SK-N-DZ (cell line): ENCODE measurements around the gene STK32B.

Source experiments
- DNase-seq: peaks from one replicate; pipeline ENCODE4 v3.0.0-alpha.2; 2015; ENCODE audit warnings: low spot score

The STK32B gene

DNA sequence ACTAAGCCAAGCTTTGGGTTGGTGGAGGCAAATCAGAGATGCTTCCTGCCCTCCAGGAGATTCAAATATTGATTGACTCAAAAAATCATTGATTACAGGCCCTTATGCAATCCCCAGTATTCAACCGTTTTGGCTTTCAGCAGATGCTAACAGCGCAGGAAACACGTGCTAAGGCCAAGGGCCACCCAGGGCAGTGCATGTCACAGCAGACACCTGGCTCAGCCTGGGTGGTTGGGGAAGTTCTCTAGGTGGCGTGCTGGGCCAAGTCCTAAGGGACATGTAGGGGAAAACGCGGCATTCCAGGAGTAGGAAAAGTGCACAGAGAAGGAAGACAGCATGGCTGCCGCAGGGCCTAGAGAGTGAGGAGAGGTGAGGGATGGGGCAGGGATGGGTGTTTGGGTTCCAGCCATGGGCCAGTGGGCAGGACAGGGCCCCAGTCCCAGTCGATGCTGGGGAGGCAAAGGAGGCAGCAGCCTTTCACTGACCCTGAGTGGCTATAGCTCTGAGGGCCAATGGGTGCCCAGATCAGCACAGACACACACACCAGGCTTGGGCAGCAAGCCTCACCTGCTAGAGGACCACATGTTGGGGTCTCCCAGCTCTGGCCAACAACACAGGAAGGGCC lies 418.0 kb downstream of the STK32B start:
- no peak for DNase-seq

DNA sequence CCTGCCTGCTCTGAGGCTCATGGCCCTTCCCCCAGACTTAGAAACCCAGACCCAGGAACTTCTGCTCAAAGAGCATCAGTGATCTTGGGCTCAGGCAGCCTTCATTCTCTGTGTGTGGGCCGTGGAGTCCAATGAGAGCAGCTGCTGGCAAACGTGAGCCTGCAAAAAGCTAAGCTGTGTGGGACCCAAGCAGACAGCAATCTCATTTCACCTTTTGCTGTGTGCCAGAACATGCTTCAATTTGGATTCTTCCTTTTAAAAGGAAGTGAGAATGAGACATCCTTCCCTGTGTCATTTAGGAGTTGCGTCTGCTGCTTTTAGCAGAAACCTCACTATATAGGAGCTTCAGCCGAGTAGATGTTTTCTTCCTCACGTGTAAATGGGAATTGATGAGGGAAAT lies 418.6 kb downstream of the STK32B start:
- DNase-seq: no peak

DNA sequence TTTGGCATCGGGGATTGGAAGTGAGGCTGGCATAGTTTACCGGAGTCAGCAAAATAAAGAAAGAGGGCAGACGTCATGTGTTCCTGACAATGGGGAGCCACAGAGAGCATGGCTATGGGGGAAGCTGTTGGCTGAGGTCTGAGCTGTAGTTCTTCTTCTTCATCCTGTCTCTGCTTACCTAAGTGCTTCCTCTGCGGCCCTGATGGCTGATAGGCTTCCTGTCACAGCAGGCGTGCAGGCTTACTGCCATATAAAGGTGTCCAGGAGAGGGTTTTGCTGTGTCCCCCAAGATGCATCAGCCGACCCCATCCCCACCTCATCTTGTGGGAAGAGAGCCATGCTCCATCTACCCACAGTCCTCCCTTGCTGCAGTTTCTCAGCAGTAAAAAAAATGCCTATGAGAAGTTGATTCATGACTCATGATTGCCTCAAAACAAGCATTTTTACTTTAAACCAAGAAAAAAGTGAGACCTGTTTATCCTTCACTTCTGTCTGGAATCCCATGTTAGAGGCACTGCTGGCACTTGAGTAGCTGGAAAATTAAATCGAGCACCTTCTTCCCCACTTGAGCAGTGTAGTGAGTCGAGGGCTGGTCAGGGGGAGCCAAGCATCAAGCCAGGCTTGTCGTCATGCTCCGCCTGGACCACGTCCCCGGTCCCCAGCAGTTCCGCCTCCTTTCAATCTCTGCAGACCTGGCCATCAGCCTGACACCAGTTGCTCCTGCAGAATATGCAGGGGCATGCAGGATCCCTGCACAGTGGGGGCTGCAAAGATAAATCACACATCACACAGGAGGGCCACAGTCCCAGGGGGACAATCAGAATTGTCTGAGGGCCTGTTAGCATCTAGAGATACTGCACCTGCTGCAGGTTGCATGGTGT lies 419.3 kb downstream of the STK32B start:
- DNase-seq: no peak

DNA sequence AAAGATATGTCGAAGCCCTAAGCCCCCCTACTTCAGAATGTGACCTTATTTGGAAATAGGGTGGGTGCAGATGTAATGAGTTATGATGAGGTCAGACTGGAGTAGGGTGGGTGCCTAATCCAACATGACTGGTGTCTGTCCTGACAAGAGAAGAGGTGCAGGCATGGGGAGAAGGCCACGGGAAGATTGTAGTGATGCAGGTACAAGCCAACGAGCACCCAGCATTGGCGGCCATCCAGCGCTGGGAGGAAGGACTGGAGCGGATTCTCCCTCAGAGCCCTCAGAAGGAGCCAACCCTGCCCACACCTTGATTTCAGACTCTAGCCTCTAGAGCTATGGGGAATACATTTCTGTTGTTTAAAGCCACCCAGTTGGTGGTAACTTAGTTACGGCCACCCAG lies 419.9 kb downstream of the STK32B start:
- DNase-seq: no peak

DNA sequence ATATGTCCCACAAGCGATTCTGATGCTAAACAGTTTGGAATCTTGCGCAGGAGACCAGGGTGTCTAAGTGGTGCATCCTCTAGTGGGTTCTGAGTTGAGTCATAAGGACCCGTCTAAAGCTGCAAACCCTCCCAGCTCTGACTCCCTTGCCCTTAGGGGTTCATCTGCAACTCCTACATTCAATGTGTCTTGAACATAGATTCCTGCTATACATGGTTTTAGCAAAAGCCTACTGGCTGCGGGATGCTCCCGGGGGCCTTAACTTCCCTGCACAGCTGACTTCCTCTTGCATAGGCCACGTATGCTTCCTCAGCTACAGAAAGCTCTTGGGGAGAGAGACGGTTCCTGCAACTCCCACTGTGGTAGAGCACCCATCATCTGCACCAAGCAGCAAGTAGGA lies 420.4 kb downstream of the STK32B start:
- DNase-seq: no peak

DNA sequence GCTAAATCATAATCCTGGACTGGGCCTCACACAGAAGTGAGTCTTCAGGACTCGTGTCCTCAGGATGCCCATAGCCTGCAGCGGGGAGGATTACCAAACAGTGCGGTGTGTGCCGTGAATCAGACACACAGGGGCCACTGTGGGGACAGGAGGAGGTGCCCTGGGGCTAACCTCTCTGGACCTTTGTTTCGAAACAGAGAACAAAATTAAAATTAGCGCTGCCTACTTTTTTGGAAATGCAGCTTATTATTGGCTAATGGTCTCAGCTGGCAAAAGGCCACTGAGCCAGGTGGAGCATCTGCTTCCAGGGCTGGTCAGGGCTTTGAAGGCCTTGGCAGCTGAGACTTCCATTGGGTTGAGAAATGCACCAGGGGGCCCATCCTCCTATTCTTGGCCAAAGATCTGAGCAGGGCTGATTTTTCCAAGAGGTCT lies 420.9 kb downstream of the STK32B start:
- no peak for DNase-seq

DNA sequence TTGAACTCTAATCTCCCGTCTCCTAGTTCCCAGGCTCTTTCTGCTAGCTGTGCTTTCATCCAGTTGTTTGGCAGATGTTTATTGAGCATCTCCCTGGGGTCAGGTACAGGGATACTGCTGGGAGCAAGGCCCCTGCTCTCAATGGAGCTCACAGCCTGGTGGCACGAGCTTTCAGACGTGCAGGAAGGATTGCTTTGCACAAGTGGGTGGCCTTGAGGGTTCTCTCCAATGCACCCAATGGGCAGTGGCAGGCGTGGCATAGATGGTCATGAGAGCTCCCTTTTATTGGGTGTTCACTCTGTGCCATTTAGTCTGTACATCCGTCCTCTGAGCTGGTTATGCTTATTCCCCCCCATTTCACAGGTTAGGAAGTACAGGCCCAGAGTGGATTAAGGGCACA lies 421.8 kb downstream of the STK32B start:
- no peak for DNase-seq

DNA sequence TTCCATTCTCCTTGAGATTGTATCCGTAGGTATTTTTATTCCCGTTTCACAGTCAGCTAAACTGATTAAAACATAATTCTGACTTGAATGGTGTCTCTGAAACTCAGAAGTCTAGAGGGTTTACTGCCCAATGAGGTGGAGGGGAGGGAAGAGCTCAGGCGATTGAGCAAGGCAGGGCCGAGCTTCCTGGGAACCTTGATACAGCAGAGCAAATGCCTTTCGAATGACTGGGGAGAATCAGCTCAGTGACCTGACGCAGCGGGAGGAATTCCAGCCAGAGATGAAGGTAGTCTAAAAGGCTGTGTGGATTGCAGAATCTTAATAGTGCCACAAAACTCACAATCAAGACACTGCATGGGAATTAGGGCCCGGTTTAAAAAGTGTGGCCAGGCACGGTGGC lies 423.5 kb downstream of the STK32B start:
- no peak for DNase-seq

DNA sequence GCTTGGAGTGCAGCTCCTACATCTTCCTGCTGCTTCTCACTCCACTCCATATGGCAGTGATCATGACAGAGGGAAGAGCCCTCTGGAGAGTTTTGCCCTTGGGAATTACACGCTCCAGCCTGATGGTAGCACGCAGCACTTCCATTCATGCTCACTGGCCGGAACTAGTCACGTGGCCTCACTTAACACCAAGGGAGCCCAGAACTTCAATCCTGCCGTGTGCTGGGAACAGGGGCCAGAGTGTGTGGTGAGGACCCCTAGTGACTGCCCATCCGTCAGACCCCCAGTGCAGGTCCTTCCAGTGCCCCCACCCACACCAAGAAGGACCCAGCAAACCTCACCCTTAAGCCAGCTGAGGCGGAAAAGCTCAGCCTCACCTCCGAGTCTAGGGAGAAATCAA lies 426.3 kb downstream of the STK32B start:
- no peak for DNase-seq

DNA sequence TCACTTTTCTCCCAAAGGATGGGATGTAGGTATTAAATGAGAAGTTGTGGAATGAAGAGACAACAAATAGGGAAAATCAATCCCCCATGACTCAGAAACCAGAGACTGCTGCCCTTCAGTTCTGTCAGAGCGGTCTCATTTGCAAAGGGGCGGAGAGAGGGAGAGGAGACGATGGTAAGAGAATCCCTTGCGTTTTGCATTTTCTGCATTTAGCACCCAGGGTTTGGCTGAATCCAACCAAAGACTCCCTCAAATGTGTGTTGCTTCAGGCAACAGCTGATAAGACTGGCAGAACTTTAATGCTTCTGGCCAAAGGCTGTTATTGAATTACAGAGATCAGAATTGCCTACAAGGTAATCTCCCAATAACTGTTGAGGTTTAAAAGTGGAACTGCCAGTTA lies 426.9 kb downstream of the STK32B start:
- DNase-seq: no peak

DNA sequence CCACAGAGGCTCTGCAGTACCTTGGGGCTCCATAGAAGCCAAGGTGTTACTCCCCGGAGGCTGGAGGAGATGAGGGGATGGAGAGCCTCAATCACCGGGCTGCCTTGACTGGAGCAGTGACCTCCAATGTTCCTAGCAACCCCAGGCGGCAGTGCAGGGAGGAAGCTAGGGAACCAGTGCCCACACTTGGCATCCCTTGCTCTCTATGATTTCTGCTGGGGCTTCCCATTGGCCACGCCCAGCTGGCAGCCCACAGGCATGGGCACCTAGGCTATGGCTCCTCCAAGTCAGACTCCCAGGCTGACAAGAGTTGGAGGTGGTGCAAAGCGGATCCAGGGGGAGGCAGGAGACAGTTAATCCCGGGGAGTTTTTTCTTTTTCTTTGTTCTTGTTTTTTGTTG lies 427.4 kb downstream of the STK32B start:
- no peak for DNase-seq

DNA sequence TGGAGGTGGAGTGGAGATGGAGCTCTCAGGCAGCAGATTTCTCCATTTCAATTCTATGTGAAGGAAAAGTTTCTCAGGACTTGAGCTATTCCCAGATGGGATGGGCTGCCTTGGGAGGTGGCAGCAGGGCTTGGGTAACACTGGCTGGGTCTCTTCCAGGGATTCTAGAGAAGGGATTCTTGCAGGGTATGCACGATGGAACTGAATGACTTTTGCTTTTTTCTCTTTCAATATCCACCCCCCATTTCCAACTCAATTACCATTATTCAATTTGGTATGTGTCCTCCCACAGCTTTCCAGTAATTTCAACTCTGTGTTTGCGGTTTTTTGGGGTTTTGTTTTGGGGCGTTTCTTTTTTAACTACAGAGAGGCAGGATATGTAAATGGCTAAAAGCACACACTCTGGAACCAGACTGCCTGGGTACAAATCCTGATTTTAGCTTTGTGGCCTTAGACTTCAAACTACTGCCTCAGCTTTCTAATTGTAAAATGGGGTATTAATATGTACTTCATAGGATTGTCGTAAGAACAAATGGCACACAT lies 428.3 kb downstream of the STK32B start:
- no peak for DNase-seq

DNA sequence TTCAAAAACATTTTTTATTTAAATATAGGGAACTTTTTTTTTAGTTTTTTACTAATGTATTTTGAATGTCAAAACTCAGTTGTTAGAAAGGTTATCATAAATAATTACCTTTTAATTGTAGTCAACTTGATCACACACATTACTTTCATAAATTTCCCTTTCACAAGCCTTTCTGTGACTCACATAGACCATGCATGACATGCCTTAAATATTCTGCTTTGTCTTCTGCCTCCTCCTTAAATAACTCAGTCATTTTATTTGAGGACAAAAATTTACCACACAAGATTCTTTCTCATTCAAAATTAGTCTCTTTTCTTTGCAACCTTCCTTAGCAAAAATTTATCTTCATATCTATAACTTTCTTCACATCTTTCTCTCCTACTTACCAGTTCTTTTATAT lies 437.1 kb downstream of the STK32B start:
- no peak for DNase-seq

DNA sequence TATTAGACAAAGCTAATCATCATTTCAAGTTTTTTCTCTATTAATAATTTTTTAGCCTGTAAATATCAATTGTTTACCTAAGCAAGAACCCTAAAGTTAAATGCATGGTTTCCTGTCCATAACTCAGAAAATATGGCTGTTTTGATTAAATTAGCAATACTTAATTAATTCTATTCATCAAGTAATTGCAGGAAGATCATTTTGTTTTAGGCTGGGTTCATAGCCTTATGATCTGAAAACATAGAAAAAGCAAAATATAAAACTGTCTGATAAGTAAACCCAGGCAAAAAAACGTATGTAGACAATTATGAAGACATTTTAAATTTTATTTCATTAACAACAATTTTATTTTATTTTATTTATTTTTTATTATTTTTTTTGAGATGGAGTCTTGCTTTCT lies 438.0 kb downstream of the STK32B start:
- DNase-seq: no peak

DNA sequence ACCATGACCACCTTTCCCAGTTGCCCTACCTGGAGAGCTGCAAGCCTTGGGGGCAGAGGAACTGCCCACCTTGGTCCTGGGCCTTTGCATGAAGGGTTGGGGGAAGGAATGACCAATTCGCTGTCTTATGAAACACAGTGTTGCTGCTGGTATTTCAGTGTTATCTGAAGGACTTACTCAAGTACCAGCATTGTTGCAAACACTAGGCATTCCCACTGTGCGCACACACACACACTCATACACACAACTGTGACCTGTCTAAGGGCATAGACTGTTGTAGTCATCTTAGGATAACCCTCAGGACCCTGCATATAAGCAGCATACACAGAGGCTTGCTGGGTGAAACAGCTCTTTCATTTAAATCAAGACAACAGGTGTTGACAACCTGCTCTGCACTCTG lies 446.2 kb downstream of the STK32B start:
- no peak for DNase-seq

DNA sequence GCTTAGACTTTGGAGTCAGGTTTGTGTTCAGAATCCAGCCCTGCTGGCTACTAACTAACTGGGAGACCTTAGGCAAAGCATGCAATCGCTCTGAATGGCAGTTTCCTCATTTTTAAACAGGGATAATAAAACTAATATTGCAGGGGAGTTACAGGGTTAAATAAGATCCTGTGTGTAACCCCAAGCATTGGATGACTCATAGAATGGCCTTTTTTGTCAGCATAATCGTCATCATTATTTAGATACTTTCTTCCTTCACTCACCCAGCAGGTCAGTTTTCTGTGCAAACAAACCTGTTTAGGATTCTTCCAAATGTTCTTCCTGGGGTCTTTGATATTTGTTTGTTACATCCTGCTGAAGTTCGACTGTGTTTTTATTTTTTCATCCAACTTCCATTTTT lies 448.9 kb downstream of the STK32B start:
- no peak for DNase-seq

DNA sequence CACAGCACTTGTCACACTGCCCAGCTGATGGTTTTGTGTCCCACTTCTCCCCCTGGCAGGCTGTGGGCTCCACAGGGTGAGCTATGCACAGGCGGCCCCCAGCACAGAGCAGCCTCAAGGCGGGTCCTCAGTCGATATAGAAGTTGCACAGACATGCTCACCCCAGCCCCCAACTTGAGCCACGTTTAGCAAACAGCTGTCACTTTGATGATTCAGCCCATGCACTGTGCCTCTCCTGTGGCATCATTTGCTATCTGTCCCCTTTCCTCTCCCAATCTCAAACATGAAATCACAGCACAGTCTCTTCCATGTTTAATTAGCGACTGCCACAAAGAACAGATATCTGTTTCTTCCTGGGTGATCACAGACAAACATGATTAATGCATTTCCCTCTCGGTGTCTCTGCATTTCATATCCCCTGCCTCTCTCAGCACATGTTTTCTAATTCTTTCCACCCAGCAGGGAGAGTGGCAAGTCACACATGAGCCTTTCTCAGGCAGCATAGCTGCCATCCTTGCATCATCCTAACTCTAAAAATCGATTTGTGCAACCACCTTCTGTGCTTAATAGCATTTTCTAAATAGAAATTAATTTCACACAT lies 452.2 kb downstream of the STK32B start:
- peak; percentile 42 for DNase-seq

DNA sequence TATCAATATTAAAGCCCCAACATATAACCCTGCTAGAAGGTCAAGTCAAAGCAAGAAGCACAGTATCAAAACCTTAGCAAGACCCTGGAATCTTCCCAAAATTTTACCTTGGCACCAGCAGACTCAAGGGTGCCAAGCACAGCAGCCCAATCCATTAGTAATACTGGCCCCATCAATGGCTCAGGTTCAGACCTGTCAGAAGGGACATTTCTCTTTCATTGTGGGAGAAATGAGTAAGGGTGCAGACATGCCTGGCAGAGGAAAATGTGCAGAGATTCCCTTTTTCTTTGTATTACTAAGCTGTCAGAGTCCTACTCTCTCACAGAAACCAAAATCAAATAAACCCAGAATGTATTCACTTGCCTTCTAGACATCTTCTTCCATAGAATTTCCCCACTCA lies 453.2 kb downstream of the STK32B start:
- DNase-seq: no peak

DNA sequence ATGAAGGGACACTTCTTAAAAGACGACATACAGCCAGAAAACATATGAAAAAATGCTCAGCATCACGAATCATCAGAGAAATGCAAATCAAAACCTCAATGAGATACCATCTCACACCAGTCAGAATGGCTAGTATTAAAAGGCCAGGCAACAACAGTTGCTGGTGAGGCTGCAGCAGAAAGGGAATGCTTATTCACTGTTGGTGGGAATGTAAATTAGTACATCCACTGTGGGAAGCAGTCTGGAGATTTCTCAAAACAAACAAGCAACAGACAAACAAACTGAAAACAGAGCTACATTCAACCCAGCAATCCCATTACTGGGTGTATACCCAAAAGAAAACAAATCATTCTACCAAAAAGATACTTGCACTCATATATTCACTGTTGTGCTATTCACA lies 459.2 kb downstream of the STK32B start:
- DNase-seq: no peak

DNA sequence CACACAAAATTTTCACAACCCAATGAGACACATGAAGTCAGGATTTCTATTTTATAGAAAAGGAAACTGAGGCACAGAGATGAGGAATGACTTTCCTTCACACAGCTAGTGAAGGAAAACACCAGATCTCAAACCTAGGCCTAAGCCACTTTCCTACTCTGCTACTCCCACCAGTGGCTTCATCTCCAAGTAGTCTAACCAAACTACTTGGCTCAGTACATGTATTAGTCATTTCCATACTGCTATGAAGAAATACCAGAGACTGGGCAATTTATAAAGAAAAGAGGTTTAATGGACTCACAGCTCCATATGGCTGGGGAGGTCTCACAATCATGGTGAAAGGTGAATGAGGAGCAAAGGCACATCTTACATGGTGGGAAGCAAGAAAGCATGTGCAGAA lies 460.5 kb downstream of the STK32B start:
- DNase-seq: no peak

DNA sequence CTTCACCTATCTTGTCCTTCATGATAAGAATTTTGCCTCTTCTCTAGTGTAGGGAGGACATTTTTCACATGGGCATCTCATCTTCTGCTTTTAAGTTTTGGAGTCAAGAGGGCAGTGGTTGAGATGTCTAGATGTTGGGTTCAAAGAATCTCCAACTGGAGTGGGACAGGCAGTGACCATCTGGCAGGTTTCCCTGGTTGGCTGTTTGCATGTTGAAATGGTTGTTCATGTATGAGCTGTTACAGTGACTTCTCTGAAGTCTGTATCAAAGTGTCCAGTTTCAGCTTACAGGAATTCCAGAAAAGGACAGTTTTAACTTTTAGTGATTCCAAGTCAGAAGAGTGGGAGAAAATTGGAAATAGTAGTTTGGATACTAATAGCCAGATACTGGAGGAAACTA lies 464.4 kb downstream of the STK32B start:
- no peak for DNase-seq

DNA sequence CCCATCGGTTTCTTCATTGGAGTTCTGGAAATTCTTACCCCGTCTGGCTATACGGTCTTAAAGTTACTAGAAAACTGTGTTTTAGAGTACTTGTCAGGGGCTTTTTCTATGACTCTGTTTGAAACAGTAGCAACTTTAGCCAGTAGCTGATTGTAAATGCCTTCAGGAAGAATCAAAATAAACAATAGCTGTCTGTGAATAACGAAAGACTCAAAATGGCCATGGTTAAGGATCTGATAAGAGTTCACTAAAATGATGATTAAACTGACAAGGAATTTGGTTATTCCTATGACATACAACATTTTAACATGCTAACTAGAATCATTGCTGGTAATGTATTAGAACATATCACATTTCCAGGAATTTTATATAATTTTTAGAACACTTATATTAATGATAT lies 466.1 kb downstream of the STK32B start:
- DNase-seq: no peak
